HepG2 (cell line): ENCODE data around the gene ARHGAP5. TPM values are rescaled to one million over a fixed set of nuclear protein-coding genes. Genes with fewer than 3 reads are reported as not detected.

Source experiments
- ATF7-NPFF ChIP-seq: sonication (generic); formaldehyde crosslinking; IDR thresholded peaks from 2 replicates; pipeline ENCODE4 v1.8.1; 2023; ENCODE audit warnings: mild to moderate bottlenecking, low read depth, missing genetic modification reagents, moderate library complexity
- DZIP1 ChIP-seq: sonication (generic); formaldehyde crosslinking; IDR thresholded peaks from 2 replicates; pipeline ENCODE4 v1.5.0; 2020; ENCODE audit warnings: mild to moderate bottlenecking, missing genetic modification reagents
- FOXP1 ChIP-seq, 2 experiments: fragments of 450-650 bp in 1 of 2; IDR thresholded peaks; 2 replicates each; pipeline ENCODE4 v1.6.1; 2017 to 2018; ENCODE audit warnings: antibody characterized with exemption in 1 of 2
- GLI4 ChIP-seq: sonication (generic); formaldehyde crosslinking; IDR thresholded peaks from 2 replicates; pipeline ENCODE4 v1.5.1; 2020; ENCODE audit warnings: missing genetic modification reagents, mild to moderate bottlenecking, moderate library complexity, borderline replicate concordance
- GZF1 ChIP-seq: sonication (generic); formaldehyde crosslinking; IDR thresholded peaks from 2 replicates; pipeline ENCODE4 v1.5.1; 2020; ENCODE audit warnings: mild to moderate bottlenecking, missing genetic modification reagents
- MIXL1 ChIP-seq: IDR thresholded peaks from 2 replicates; pipeline ENCODE4 v1.6.1; 2016
- NCOA5 ChIP-seq: sonication (generic); formaldehyde crosslinking; IDR thresholded peaks from 2 replicates; pipeline ENCODE4 v1.4.0; 2020; ENCODE audit warnings: missing genetic modification reagents
- NFIB ChIP-seq: sonication (generic); formaldehyde crosslinking; IDR thresholded peaks from 2 replicates; pipeline ENCODE4 v1.9.0; 2021; ENCODE audit warnings: missing genetic modification reagents, mild to moderate bottlenecking, borderline replicate concordance
- PREB ChIP-seq: sonication (generic); formaldehyde crosslinking; IDR thresholded peaks from 2 replicates; pipeline ENCODE4 v1.4.0; 2020; ENCODE audit warnings: missing genetic modification reagents
- SALL2 ChIP-seq: sonication (generic); formaldehyde crosslinking; IDR thresholded peaks from 2 replicates; pipeline ENCODE4 v1.8.1; 2023; ENCODE audit warnings: mild to moderate bottlenecking, missing genetic modification reagents, inconsistent platforms
- SKIL ChIP-seq: sonication (generic); formaldehyde crosslinking; IDR thresholded peaks from 2 replicates; pipeline ENCODE4 v1.8.0; 2022; ENCODE audit warnings: missing genetic modification reagents, mild to moderate bottlenecking, moderate library complexity, borderline replicate concordance
- SP140L ChIP-seq: sonication (generic); formaldehyde crosslinking; IDR thresholded peaks from 2 replicates; pipeline ENCODE4 v1.4.0; 2020; ENCODE audit warnings: missing genetic modification reagents, borderline replicate concordance
- SSRP1 ChIP-seq: IDR thresholded peaks from 2 replicates; pipeline ENCODE4 v1.6.1; 2016; ENCODE audit warnings: control low read depth
- ZBTB20 ChIP-seq: sonication (generic); formaldehyde crosslinking; IDR thresholded peaks from 2 replicates; pipeline ENCODE4 v1.8.1; 2023; ENCODE audit warnings: missing genetic modification reagents, low read depth, mild to moderate bottlenecking, borderline replicate concordance
- ZFP90 ChIP-seq: sonication (generic); formaldehyde crosslinking; IDR thresholded peaks from 2 replicates; pipeline ENCODE4 v1.8.0; 2022; ENCODE audit warnings: missing genetic modification reagents, mild to moderate bottlenecking, inconsistent platforms, borderline replicate concordance
- ZNF678 ChIP-seq: sonication (generic); formaldehyde crosslinking; IDR thresholded peaks from 2 replicates; pipeline ENCODE4 v1.4.0; 2020; ENCODE audit warnings: mild to moderate bottlenecking, missing genetic modification reagents
- ZNF713 ChIP-seq: sonication (generic); formaldehyde crosslinking; IDR thresholded peaks from 2 replicates; pipeline ENCODE4 v1.4.0; 2020; ENCODE audit warnings: mild to moderate bottlenecking, missing genetic modification reagents
- ZNF777 ChIP-seq: sonication (generic); formaldehyde crosslinking; IDR thresholded peaks from 2 replicates; pipeline ENCODE4 v1.4.0; 2020; ENCODE audit warnings: missing genetic modification reagents
- ZNF816 ChIP-seq: sonication (generic); formaldehyde crosslinking; IDR thresholded peaks from 2 replicates; pipeline ENCODE4 v1.8.0; 2022; ENCODE audit warnings: missing genetic modification reagents, mild to moderate bottlenecking, borderline replicate concordance
- polyA plus RNA-seq, 8 experiments: library from polyadenylated mRNA; depleted of rRNA in 3 of 8; stranded (reverse) in 7 of 8; unstranded in 1 of 8; fragments of >200 nt; fragmentation: Illumina TruSeq in 4 of 8; extraction: Trizol in 4 of 8; gene quantifications; 2 replicates each; pipeline versions ENCODE4 v1.2.1 to v1.2.3, GENCODE V29; 2011 to 2016; ENCODE audit warnings: low read depth in 4 of 8, missing spikeins in 1 of 8, mixed read lengths in 1 of 8; ENCODE audit not compliant: insufficient read depth in 1 of 8
- total RNA-seq, 5 experiments: library from RNA; depleted of rRNA; stranded (reverse); fragments of >200 nt; fragmentation: Illumina TruSeq; extraction: Trizol; gene quantifications; 2 replicates each; pipeline ENCODE4 v1.2.3, GENCODE V29; 2016; ENCODE audit warnings: low read depth in 1 of 5
- TF ChIP-seq, protein P1 (sequence below): sonication (generic); formaldehyde crosslinking; IDR thresholded peaks from 2 replicates; pipeline ENCODE4 v1.8.1; 2023; ENCODE audit warnings: mild to moderate bottlenecking, missing genetic modification reagents
- TF ChIP-seq, protein P2 (sequence below): sonication (generic); formaldehyde crosslinking; IDR thresholded peaks from 2 replicates; pipeline ENCODE4 v1.4.0; 2020; ENCODE audit warnings: missing genetic modification reagents

Gene ARHGAP5
- total and polyA plus RNA-seq, 2 of the 13 experiments (the other 11 are each of a cell fraction or from before 2014, with no cell fraction given) = 33.7 to 144 TPM

GRCh38 chr14:32076278-32077080 lies 625 bp upstream of the ARHGAP5 start (continued):
- TF ChIP-seq ZFP90 (CRISPR knock-in tag) (no peak; the same call in none of the 2 replicates), ZNF713 (CRISPR knock-in tag) (no peak; the same call in 1 of the 2 replicates), SP140L (CRISPR knock-in tag) (0 out of 2 replicates have a peak, but pooled peaks have one; percentile 23), MIXL1 (CRISPR knock-in tag) (peak; percentile 50; the same call in 1 of the 2 replicates), ZNF816 (CRISPR knock-in tag) (peak; percentile 98), PREB (CRISPR knock-in tag) (no peak), SKIL (CRISPR knock-in tag) (peak; percentile 53; the same call in 1 of the 2 replicates), GZF1 (CRISPR knock-in tag) (peak; percentile 95), NCOA5 (CRISPR knock-in tag) (no peak), ZNF777 (CRISPR knock-in tag) (peak; percentile 77), SALL2 (peak; percentile 80; the same call in 1 of the 2 replicates), FOXP1 (IDR thresholded peaks at IDR 0.05) (no peak), FOXP1 (CRISPR knock-in tag; IDR thresholded peaks at IDR 0.05) (0 out of 2 replicates have a peak, but pooled peaks have one; percentile 4), GLI4 (CRISPR knock-in tag) (peak; percentile 96; the same call in 1 of the 2 replicates), DZIP1 (CRISPR knock-in tag) (peak; percentile 61; the same call in 1 of the 2 replicates), ZNF678 (CRISPR knock-in tag) (peak; percentile 92; the same call in 1 of the 2 replicates), SSRP1 (peak; percentile 92), NFIB (CRISPR knock-in tag) (no peak), ZBTB20 (CRISPR knock-in tag) (peak; percentile 45; the same call in 1 of the 2 replicates), ATF7-NPFF (0 out of 2 replicates have a peak, but pooled peaks have one; percentile 19)
- TF ChIP-seq, protein P1, sequence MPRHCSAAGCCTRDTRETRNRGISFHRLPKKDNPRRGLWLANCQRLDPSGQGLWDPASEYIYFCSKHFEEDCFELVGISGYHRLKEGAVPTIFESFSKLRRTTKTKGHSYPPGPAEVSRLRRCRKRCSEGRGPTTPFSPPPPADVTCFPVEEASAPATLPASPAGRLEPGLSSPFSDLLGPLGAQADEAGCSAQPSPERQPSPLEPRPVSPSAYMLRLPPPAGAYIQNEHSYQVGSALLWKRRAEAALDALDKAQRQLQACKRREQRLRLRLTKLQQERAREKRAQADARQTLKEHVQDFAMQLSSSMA (CRISPR knock-in tag) = peak; percentile 89; the same call in 1 of the 2 replicates
- TF ChIP-seq, protein P2, sequence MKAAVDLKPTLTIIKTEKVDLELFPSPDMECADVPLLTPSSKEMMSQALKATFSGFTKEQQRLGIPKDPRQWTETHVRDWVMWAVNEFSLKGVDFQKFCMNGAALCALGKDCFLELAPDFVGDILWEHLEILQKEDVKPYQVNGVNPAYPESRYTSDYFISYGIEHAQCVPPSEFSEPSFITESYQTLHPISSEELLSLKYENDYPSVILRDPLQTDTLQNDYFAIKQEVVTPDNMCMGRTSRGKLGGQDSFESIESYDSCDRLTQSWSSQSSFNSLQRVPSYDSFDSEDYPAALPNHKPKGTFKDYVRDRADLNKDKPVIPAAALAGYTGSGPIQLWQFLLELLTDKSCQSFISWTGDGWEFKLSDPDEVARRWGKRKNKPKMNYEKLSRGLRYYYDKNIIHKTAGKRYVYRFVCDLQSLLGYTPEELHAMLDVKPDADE (CRISPR knock-in tag) = 0 out of 2 replicates have a peak, but pooled peaks have one; percentile 96
